Ovary (tissue), 3 donors: ENCODE measurements around the gene ZBTB44.

Source experiments
- EP300 ChIP-seq: sonication (generic); formaldehyde crosslinking; IDR thresholded peaks from one replicate; pipeline ENCODE4 v1.6.1; 2017; ENCODE audit warnings: antibody characterized with exemption
- TF ChIP-seq, protein P1 (sequence below), 3 donors: fragments of 450-650 bp in 2 of 3; fragments of 200-600 bp in 1 of 3; IDR thresholded peaks; one replicate each; pipeline versions ENCODE4 v1.5.1 to v1.8.0; 2016 to 2022; ENCODE audit warnings: antibody characterized with exemption in 3 of 3, mild to moderate bottlenecking in 1 of 3
- donor health status: DM: no; HTN: no; CAD: no.

DNA sequence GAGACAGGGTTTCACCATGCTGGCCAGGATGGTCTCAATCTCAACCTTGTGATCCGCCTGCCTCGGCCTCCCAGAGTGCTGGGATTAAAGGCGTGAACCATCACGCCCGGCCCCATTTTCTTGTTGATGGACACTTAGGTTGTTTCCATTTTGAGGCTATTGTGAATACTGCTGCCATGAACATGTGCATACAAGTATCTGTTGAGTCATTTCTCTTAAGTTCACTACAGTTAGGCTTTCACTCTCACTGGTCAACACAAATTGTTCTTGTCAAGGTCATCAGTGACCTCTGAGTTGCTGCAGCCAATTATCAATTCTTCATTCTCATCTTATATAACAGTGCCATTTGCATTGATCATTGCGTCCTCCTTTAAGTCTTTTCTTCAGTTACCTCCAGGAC is 13.0 kb upstream of the ZBTB44 start:
- TF ChIP-seq EP300: no peak
- TF ChIP-seq, protein P1, sequence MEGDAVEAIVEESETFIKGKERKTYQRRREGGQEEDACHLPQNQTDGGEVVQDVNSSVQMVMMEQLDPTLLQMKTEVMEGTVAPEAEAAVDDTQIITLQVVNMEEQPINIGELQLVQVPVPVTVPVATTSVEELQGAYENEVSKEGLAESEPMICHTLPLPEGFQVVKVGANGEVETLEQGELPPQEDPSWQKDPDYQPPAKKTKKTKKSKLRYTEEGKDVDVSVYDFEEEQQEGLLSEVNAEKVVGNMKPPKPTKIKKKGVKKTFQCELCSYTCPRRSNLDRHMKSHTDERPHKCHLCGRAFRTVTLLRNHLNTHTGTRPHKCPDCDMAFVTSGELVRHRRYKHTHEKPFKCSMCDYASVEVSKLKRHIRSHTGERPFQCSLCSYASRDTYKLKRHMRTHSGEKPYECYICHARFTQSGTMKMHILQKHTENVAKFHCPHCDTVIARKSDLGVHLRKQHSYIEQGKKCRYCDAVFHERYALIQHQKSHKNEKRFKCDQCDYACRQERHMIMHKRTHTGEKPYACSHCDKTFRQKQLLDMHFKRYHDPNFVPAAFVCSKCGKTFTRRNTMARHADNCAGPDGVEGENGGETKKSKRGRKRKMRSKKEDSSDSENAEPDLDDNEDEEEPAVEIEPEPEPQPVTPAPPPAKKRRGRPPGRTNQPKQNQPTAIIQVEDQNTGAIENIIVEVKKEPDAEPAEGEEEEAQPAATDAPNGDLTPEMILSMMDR (IDR thresholded peaks at IDR 0.05): no peak
